ENCODE measurements around the gene SCO2.

The SCO2 gene

GRCh38 chr22:50490531-50491308 is 34.7 kb downstream of the SCO2 start:
- no peak for DNase-seq

GRCh38 chr22:50489363-50490243 is 35.8 kb downstream of the SCO2 start:
- no peak for DNase-seq

- DNase-seq, result no peak
These were observed 36.5 kb downstream of the SCO2 start for GRCh38 chr22:50488886-50489285.

GRCh38 chr22:50488006-50488677 is 37.3 kb downstream of the SCO2 start:
- no peak for DNase-seq

GRCh38 chr22:50487290-50488005 is 38.0 kb downstream of the SCO2 start:
- no peak for DNase-seq

- DNase-seq, result no peak
These were observed 38.7 kb downstream of the SCO2 start, which contains the start of gene MIOX for GRCh38 chr22:50486561-50487289. Gene MIOX (plus strand): TSS chr22:50486859. CDS start chr22:50486898, 39 bp downstream.

- no peak for DNase-seq
These were observed 39.9 kb downstream of the SCO2 start for GRCh38 chr22:50485221-50486131.

- no peak for DNase-seq
These were observed 41.2 kb downstream of the SCO2 start for GRCh38 chr22:50483977-50484853.

GRCh38 chr22:50483556-50483955 is 41.8 kb downstream of the SCO2 start:
- no peak for DNase-seq

GRCh38 chr22:50483106-50483505 is 42.3 kb downstream of the SCO2 start:
- DNase-seq, result no peak

GRCh38 chr22:50482107-50483074 is 43.0 kb downstream of the SCO2 start:
- DNase-seq, result no peak

GRCh38 chr22:50481440-50482106 is 43.8 kb downstream of the SCO2 start, which contains the start of gene ADM2:
Gene ADM2 (plus strand): TSS chr22:50481543. CDS start chr22:50481848, 305 bp downstream.
- no peak for DNase-seq

- no peak for DNase-seq
These were observed 44.4 kb downstream of the SCO2 start for GRCh38 chr22:50481045-50481439.

GRCh38 chr22:50479721-50480120 is 45.7 kb downstream of the SCO2 start:
- no peak for DNase-seq

- no peak for DNase-seq
These were observed 47.5 kb downstream of the SCO2 start for GRCh38 chr22:50477923-50478322.

- DNase-seq, result no peak
These were observed 48.5 kb downstream of the SCO2 start for GRCh38 chr22:50476868-50477267.

- no peak for DNase-seq
These were observed 49.8 kb downstream of the SCO2 start for GRCh38 chr22:50475652-50476002.

All from retina (tissue), 1 donor.